ENCODE results near the gene PCDHGB3.
"Not testable (repeated sequence)": the region's sequence is repeated elsewhere in the genome, so short reads cannot be mapped to it uniquely, and the experiment has no call there.

PCDHGB3 gene

DNA sequence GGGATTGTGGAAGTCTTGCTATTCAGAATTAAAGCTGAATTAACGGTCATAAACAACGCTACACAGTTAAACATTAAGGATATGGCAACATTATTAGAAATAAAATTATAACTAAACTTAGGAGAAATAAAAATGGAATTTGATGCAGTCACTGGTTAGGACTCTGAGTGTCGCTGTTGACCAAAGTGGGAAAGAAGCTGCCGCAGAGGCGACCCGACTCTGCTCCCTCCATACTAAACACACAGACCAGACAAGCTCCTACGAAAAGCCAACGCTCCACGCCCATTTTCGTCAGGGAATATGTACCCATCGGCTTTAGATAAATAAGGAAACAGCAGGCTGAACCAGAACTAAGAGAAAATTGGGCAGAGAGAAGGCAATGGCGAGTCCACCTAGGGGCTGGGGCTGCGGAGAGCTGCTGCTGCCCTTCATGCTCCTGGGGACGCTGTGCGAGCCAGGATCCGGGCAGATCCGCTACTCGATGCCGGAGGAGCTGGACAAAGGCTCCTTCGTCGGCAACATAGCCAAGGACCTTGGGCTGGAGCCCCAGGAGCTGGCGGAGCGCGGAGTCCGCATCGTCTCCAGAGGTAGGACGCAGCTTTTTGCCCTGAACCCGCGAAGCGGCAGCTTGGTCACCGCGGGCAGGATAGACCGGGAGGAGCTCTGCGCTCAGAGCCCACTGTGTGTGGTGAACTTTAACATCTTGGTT, 5.9 kb upstream of the PCDHGB3 start, which contains the start of gene PCDHGA5:
TSS of gene PCDHGA5 (plus strand) at position 211 of the 709 bp plus-strand sequence. CDS start at position 380, 169 bp downstream.
- TF ChIP-seq CTCF (IDR thresholded peaks at IDR 0.05; ENCODE audit: low read depth, low read length): no peak
- H3K4me3 ChIP-seq (ENCODE audit: low read depth, low read length): no peak within 1 kb of the TSS

DNA sequence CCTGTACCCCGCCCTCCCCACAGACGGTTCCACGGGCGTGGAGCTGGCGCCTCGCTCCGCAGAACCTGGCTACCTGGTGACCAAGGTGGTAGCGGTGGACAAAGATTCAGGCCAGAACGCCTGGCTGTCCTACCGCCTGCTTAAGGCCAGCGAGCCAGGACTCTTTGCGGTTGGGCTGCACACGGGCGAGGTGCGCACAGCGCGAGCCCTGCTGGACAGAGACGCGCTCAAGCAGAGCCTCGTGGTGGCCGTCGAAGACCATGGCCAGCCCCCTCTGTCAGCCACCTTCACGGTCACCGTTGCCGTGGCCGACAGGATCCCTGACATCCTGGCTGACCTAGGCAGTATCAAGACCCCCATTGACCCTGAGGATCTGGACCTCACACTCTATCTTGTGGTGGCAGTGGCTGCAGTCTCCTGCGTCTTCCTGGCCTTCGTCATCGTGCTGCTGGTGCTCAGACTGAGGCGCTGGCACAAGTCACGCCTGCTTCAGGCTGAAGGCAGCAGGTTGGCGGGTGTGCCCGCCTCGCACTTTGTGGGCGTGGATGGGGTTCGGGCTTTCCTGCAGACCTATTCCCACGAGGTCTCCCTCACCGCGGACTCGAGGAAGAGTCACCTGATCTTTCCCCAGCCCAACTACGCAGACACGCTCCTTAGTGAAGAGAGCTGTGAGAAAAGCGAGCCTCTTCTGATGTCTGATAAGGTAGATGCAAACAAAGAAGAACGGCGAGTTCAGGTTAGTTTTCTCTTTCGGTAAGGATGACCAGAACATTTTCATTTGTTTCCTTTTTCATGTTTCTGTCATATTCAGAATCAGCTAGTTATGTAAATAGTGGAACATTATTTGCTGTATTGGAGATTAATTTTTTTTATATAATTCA, 3.8 kb upstream of the PCDHGB3 start:
- no peak overlapping the region for H3K4me3 ChIP-seq (ENCODE audit: low read depth, low read length)
- TF ChIP-seq CTCF (IDR thresholded peaks at IDR 0.05; ENCODE audit: low read depth, low read length): no peak

GRCh38 chr5:141371572-141372475, 1.8 kb downstream of the PCDHGB3 start:
- no peak for TF ChIP-seq CTCF (IDR thresholded peaks at IDR 0.05; ENCODE audit: low read depth, low read length)
- no peak overlapping the region for H3K4me3 ChIP-seq (ENCODE audit: low read depth, low read length)

GRCh38 chr5:141373673-141374317, 3.8 kb downstream of the PCDHGB3 start, which contains the start of gene PCDHGA6:
TSS of gene PCDHGA6 (plus strand) at chr5:141373891. CDS start at chr5:141374084, 193 bp downstream.
- peak; percentile 37; the same call in 1 of the 2 replicates for TF ChIP-seq CTCF (IDR thresholded peaks at IDR 0.05; ENCODE audit: low read depth, low read length)
- H3K4me3 ChIP-seq (ENCODE audit: low read depth, low read length): no peak within 1 kb of the TSS

DNA sequence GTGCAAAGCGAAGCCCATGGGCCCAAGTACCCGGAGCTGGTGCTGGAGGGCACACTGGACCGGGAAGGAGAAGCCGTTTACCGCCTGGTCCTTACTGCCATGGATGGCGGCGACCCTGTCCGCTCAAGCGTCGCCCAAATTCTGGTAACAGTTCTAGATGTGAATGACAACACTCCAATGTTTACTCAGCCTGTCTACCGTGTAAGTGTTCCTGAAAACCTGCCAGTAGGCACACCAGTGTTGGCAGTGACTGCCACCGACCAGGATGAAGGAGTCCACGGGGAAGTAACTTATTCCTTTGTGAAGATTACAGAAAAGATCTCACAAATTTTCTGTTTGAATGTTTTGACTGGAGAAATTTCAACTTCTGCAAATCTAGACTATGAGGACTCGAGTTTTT, 4.6 kb downstream of the PCDHGB3 start:
- TF ChIP-seq CTCF (IDR thresholded peaks at IDR 0.05; ENCODE audit: low read depth, low read length): no peak
- H3K4me3 ChIP-seq (ENCODE audit: low read depth, low read length): no peak overlapping the region

GRCh38 chr5:141375444-141376155, 5.6 kb downstream of the PCDHGB3 start:
- not testable (repeated sequence) for H3K4me3 ChIP-seq (ENCODE audit: low read depth, low read length)
